ENCODE measurements around the gene ORM1. TPM values are rescaled to one million over a fixed set of nuclear protein-coding genes. Genes with fewer than 3 reads are reported as not detected.
A peak's percentile ranks its signal among the peaks of the same experiment; 100 is the strongest.

The ORM1 gene
- total RNA-seq, 2 experiments from 2014 or later, result not detected

- intact Hi-C loops (cut with DNase I, micrococcal nuclease), result loop anchor here (2.0 to 10.0 kb wide), 3 partner anchors 27 to 245 kb away; partner anchors contain the start of gene WHRN (in 1 of the 2)
- DNase-seq (no peak), ATAC-seq (no peak)
- H3K36me3 Mint-ChIP-seq (ENCODE audit: low read depth), result peaks cover 88% of the 10 kb centered on the region
- POLR2A ChIA-PET, result interaction anchor here (0.9 kb wide), 1 partner anchor 16 kb away, joined by 3 read pairs; no protein-coding TSS in a partner anchor
- H3K27ac Mint-ChIP-seq, result peak overlapping the region; percentile 97
- no peak overlapping the region for H3K4me3 Mint-ChIP-seq
- H3K4me1 Mint-ChIP-seq, result peaks cover 56% of the 10 kb centered on the region
- H3K27me3 Mint-ChIP-seq, result no peaks in the 10 kb centered on the region
- CTCF ChIA-PET, result interaction anchor here (0.9 to 1.5 kb wide), 2 partner anchors 8 to 93 kb away, joined by 3 read pairs; no protein-coding TSS in a partner anchor
- no peaks in the 10 kb centered on the region for H3K9me3 Mint-ChIP-seq (ENCODE audit: low read depth)
These were observed 24.8 kb downstream of the ORM1 start for GRCh38 chr9:114347675-114348074.

DNA sequence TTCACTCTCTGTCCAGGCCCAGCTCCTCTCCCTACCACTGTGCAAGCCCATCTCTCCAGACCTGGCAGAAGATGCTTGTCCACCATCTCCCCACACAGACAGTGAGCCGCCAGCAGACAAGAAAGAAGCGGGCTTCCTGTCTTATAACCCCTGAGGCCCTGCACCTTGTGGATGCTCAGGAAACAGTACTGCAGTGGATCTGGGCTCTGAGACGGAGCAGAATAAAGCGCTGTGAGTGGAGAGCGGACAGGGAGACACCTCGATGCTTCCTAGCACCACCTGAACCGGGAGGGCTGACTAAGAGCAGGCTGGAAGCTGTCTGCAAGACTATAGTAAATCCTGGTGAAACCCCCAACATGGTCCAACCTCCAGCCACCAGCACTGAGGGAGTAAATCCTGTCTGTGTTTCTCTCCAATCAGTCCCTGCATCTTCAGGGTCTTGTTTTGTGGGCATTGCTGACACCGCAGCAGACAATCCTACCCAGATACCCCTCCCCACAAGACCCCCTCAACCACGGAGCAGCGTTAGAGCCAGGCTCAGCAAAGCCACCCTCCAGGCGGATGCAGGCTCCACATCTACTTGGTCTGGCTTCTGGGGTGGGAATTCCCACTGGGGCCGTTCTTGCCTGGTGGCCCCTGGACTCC lies 25.5 kb downstream of the ORM1 start:
- POLR2A ChIA-PET, result interaction anchor here (0.9 to 2.1 kb wide), 4 partner anchors 15 to 39 kb away, joined by 3 to 16 read pairs (median 6); partner anchors contain the start of gene AKNA
- ATAC-seq (no peak), DNase-seq (no peak)
- H3K9me3 Mint-ChIP-seq (ENCODE audit: low read depth), result no peaks in the 10 kb centered on the region
- peak overlapping the region; percentile 47 for H3K4me3 Mint-ChIP-seq
- H3K27me3 Mint-ChIP-seq, result no peaks in the 10 kb centered on the region
- intact Hi-C loops (cut with DNase I, micrococcal nuclease), result loop anchor here (2.0 to 10.0 kb wide), 3 partner anchors 28 to 244 kb away; partner anchors contain the start of gene WHRN (in 1 of the 2)
- peaks cover 61% of the 10 kb centered on the region for H3K4me1 Mint-ChIP-seq
- H3K27ac Mint-ChIP-seq, result peak overlapping the region; percentile 97
- CTCF ChIA-PET, result interaction anchor here (0.9 to 1.6 kb wide), 5 partner anchors 9 to 92 kb away, joined by 3 to 13 read pairs (median 5); no protein-coding TSS in a partner anchor
- peaks cover 87% of the 10 kb centered on the region for H3K36me3 Mint-ChIP-seq (ENCODE audit: low read depth)

GRCh38 chr9:114348906-114349482 lies 26.1 kb downstream of the ORM1 start:
- Mint-ChIP-seq H3K27me3 (no peaks in the 10 kb centered on the region), H3K36me3 (ENCODE audit: low read depth) (peaks cover 84% of the 10 kb centered on the region), H3K27ac (peak overlapping the region; percentile 97), H3K4me3 (peak overlapping the region; percentile 47), H3K4me1 (peaks cover 65% of the 10 kb centered on the region), H3K9me3 (ENCODE audit: low read depth) (no peaks in the 10 kb centered on the region)
- ATAC-seq, result peak; percentile 88
- DNase-seq, result peak; percentile 97
- ChIA-PET POLR2A (interaction anchor here (0.6 to 2.1 kb wide), 4 partner anchors 15 to 39 kb away, joined by 3 to 16 read pairs (median 6); partner anchors contain the start of gene AKNA), CTCF (interaction anchor here (0.7 to 1.6 kb wide), 7 partner anchors 30 to 91 kb away, joined by 3 to 13 read pairs (median 5); partner anchors contain the start of gene AKNA)
- intact Hi-C loops (cut with DNase I, micrococcal nuclease), result loop anchor here (1.0 to 10.0 kb wide), 7 partner anchors 14 to 244 kb away; partner anchors contain the start of gene WHRN (in 1 of the 2)

DNA sequence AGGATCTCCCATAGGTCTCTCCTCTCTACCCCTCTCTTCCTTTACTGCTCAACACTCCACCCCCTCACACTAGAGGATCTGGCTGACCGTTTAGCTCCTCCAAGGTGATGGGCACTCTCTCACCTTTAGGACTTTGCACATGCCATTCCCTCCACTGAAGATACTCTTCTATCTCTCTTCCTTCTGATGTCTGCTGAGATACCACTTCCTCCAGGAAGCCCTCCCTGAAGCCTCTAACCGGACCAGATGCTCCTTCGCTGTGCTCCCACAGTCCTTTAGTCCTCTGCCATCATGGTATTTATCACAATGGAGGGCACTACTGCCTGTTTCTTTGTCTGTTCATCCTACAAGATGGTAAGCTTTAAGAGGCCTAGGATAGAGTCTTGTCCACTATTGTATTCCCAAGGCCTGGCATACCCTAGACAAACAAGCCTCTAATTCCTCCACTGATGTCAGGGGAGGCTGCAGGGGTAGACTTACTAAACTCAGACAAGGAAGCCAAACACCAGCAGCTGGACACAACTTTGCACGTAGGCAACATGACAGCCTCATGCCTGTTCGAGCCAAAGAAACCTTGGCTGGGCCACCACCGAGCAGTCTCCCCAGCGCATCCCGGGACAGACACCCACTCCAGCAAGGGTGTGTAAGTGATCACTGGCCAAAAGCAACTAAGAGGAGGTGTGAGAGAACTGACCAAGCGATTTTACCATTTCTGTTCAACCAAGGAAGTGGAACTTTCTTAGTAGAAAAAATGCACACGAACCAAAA lies 27.0 kb downstream of the ORM1 start:
- H3K36me3 Mint-ChIP-seq (ENCODE audit: low read depth), result peaks cover 78% of the 10 kb centered on the region
- H3K9me3 Mint-ChIP-seq (ENCODE audit: low read depth), result no peaks in the 10 kb centered on the region
- DNase-seq (no peak), ATAC-seq (no peak)
- intact Hi-C loops (cut with DNase I, micrococcal nuclease), result loop anchor here (1.0 to 10.0 kb wide), 7 partner anchors 13 to 243 kb away; partner anchors contain the start of gene WHRN (in 1 of the 2)
- peaks cover 67% of the 10 kb centered on the region for H3K4me1 Mint-ChIP-seq
- CTCF ChIA-PET, result interaction anchor here (1.3 to 1.6 kb wide), 3 partner anchors 14 to 38 kb away, joined by 3 to 6 read pairs (median 5); partner anchors contain the start of gene AKNA
- POLR2A ChIA-PET, result interaction anchor here (0.6 to 2.1 kb wide), 3 partner anchors 14 to 36 kb away, joined by 3 to 16 read pairs (median 8); no protein-coding TSS in a partner anchor
- H3K4me3 Mint-ChIP-seq, result peak overlapping the region; percentile 11
- peak overlapping the region; percentile 97 for H3K27ac Mint-ChIP-seq
- H3K27me3 Mint-ChIP-seq, result no peaks in the 10 kb centered on the region

DNA sequence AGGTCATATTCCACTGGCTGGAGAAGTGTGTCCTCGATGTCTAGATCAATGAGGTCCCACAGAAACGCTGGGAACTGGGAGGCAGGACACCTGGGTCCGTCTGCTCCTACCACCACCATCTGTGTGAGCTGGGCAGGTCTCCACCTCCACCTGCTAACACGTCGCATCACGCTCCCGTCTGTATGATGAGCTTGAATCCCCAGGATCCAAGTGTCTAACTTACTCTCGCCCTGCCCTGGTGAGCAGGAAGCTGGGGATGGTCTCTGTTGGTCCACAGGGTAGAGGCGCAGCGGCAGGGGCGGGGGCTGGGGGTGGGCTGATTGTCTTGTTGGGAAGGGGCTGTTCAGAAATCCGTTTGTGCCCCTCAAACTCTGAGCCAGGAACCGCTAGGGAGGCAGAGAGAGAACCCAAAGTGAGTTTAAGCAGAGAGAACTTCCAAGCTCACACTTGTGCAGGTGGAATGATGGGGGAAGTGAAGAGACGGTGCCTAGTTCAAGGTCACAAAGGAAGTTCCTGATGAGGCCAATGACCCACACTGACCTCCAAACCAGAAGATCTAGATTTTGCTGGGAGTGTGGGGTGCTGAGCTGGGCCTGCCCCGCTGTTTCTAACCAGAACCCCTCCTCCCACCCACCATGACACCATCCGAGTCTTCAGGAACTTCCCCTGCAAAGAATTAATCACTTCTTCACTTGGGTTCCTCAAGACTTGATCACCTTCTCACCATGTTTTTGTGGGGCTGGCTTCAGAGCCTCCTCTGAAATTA lies 27.9 kb downstream of the ORM1 start:
- H3K4me3 Mint-ChIP-seq, result no peak overlapping the region
- CTCF ChIA-PET, result interaction anchor here (0.6 to 1.7 kb wide), 4 partner anchors 12 to 262 kb away, joined by 3 to 5 read pairs (median 4); no protein-coding TSS in a partner anchor

DNA sequence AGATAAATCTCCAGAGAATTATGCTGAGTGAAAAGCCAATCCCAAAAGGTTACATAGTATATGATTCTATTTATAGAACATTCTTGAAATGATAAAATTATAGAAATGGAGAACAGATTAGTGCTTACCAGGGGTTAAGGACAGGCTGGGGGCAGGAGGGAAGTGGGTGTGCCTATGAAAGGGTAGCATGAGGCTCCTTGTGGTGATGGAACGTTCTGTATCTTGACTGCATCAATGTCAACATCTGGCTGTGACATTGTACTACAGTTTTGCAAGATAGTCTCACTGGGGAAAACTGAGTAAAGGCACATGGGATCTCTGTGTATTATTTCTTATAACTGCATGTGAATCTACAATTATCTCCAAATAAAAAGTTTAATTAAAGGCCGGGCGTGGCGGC lies 29.0 kb downstream of the ORM1 start:
- CTCF ChIA-PET, result interaction anchor here (1.7 to 3.5 kb wide), 2 partner anchors 11 to 13 kb away, joined by 4 to 12 read pairs; no protein-coding TSS in a partner anchor
- no peak overlapping the region for H3K4me3 Mint-ChIP-seq
- H3K27ac Mint-ChIP-seq, result peak overlapping the region; percentile 82
- no peaks in the 10 kb centered on the region for H3K9me3 Mint-ChIP-seq (ENCODE audit: low read depth)
- POLR2A ChIA-PET, result interaction anchor here (0.6 to 1.1 kb wide), 5 partner anchors 12 to 211 kb away, joined by 3 to 5 read pairs (median 4); no protein-coding TSS in a partner anchor
- peaks cover 62% of the 10 kb centered on the region for H3K4me1 Mint-ChIP-seq
- peaks cover 69% of the 10 kb centered on the region for H3K36me3 Mint-ChIP-seq (ENCODE audit: low read depth)
- ATAC-seq (no peak), DNase-seq (no peak)
- H3K27me3 Mint-ChIP-seq, result no peaks in the 10 kb centered on the region
- intact Hi-C loops (cut with DNase I, micrococcal nuclease), result no loop called here

More for the DNA sequence above, 27.9 kb downstream of the ORM1 start:
- intact Hi-C loops (cut with DNase I, micrococcal nuclease), result no loop called here
- H3K27me3 Mint-ChIP-seq, result no peaks in the 10 kb centered on the region
- no peaks in the 10 kb centered on the region for H3K9me3 Mint-ChIP-seq (ENCODE audit: low read depth)
- H3K36me3 Mint-ChIP-seq (ENCODE audit: low read depth), result peaks cover 71% of the 10 kb centered on the region
- POLR2A ChIA-PET, result no interaction called here
- H3K27ac Mint-ChIP-seq, result peak overlapping the region; percentile 97
- H3K4me1 Mint-ChIP-seq, result peaks cover 67% of the 10 kb centered on the region
- DNase-seq (peak; percentile 52), ATAC-seq (no peak)

GRCh38 chr9:114355821-114356220 lies 32.9 kb downstream of the ORM1 start:
- ChIA-PET POLR2A (interaction anchor here (1.6 kb wide), 1 partner anchor 30 kb away, joined by 5 read pairs; no protein-coding TSS in a partner anchor), CTCF (interaction anchor here (1.0 to 1.1 kb wide), 4 partner anchors 26 to 49 kb away, joined by 3 to 7 read pairs (median 4); partner anchors contain the start of gene AKNA)
- Mint-ChIP-seq H3K36me3 (ENCODE audit: low read depth) (peaks cover 73% of the 10 kb centered on the region), H3K4me3 (no peak overlapping the region), H3K4me1 (peaks cover 48% of the 10 kb centered on the region), H3K27me3 (no peaks in the 10 kb centered on the region), H3K9me3 (ENCODE audit: low read depth) (no peaks in the 10 kb centered on the region), H3K27ac (no peak overlapping the region)
- ATAC-seq, result no peak
- DNase-seq, result no peak
- intact Hi-C loops (cut with DNase I, micrococcal nuclease), result no loop called here

DNA sequence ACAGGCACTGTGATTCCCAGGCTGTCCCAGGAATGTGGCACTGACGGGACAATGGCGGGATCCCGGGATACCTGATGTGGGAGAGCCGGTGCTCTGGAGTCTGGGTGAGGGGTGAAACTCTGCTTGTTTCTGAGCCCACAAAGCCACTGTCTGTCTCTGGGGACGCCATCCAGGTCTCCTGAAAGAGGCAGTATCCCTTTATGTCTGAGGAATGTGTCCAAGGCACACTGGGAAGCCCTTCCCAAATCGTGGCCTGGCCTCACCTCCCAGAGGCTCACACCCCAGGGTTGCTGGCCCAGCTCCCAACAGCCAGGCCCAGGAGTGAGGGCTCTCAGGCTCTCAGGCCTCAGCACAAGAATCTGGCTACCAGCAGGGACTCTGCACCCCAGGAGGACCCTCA lies 33.9 kb downstream of the ORM1 start:
- ChIA-PET CTCF (interaction anchor here (1.0 to 1.1 kb wide), 2 partner anchors 25 to 32 kb away, joined by 3 to 7 read pairs; no protein-coding TSS in a partner anchor), POLR2A (interaction anchor here (0.7 to 1.6 kb wide), 2 partner anchors 11 to 29 kb away, joined by 5 read pairs; no protein-coding TSS in a partner anchor)
- ATAC-seq (no peak), DNase-seq (no peak)
- Mint-ChIP-seq H3K36me3 (ENCODE audit: low read depth) (peaks cover 77% of the 10 kb centered on the region), H3K4me1 (peaks cover 47% of the 10 kb centered on the region), H3K4me3 (no peak overlapping the region), H3K27me3 (no peaks in the 10 kb centered on the region), H3K27ac (peak overlapping the region; percentile 58), H3K9me3 (ENCODE audit: low read depth) (no peaks in the 10 kb centered on the region)
- intact Hi-C loops (cut with DNase I, micrococcal nuclease), result no loop called here

DNA sequence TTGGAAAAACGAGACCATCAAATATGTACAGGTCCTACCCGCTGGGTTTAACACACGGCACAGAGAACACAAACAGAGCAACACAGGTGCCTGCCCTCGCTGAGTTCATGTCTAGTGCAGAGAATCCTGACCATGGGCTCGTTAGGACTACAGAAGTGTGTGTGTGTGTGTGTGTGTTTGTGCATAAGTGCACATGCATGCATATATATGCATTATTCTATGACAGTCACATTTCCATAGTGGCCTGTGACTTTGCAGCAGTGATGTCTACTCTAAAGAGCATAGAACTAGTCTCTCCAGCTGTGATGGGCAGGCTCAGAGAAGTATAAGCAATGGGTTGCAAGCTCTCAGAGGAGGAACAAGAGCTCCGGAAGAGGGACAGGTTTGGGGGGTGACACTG lies 34.5 kb downstream of the ORM1 start:
- Mint-ChIP-seq H3K27me3 (no peaks in the 10 kb centered on the region), H3K36me3 (ENCODE audit: low read depth) (peaks cover 78% of the 10 kb centered on the region), H3K9me3 (ENCODE audit: low read depth) (no peaks in the 10 kb centered on the region), H3K27ac (peak overlapping the region; percentile 52), H3K4me1 (peaks cover 44% of the 10 kb centered on the region), H3K4me3 (no peak overlapping the region)
- ATAC-seq, result no peak
- POLR2A ChIA-PET, result no interaction called here
- intact Hi-C loops (cut with DNase I, micrococcal nuclease), result no loop called here
- DNase-seq, result no peak
- CTCF ChIA-PET, result no interaction called here

GRCh38 chr9:114357911-114358328 lies 35.0 kb downstream of the ORM1 start:
- Mint-ChIP-seq H3K4me3 (no peak overlapping the region), H3K27ac (peak overlapping the region; percentile 58), H3K36me3 (ENCODE audit: low read depth) (peaks cover 79% of the 10 kb centered on the region), H3K4me1 (peaks cover 45% of the 10 kb centered on the region), H3K27me3 (no peaks in the 10 kb centered on the region), H3K9me3 (ENCODE audit: low read depth) (no peaks in the 10 kb centered on the region)
- ATAC-seq (no peak), DNase-seq (no peak)
- ChIA-PET CTCF (interaction anchor here (0.7 kb wide), 1 partner anchor 207 kb away, joined by 3 read pairs; no protein-coding TSS in a partner anchor), POLR2A (no interaction called here)
- intact Hi-C loops (cut with DNase I, micrococcal nuclease), result no loop called here

Data from activated CD4-positive, alpha-beta T cell treated with anti-CD3 and anti-CD28 coated beads for 36 hours (primary cell).